Measurements from ENCODE around the gene PPM1F. TPM values are rescaled to one million over a fixed set of nuclear protein-coding genes. Genes with fewer than 3 reads are reported as not detected.
A peak's percentile ranks its signal among the peaks of the same experiment; 100 is the strongest.

Gene PPM1F
- total RNA-seq, 1 donor from 2014 or later: 51.0 TPM

GRCh38 chr22:21948824-21949568 is 3.7 kb downstream of the PPM1F start:
- ATAC-seq (no peak), DNase-seq (no peak)
- H3K36me3 ChIP-seq: peaks cover 21% of the 10 kb centered on the region
- no peak overlapping the region for H3K4me3 ChIP-seq
- H3K9me3 ChIP-seq: no peaks in the 10 kb centered on the region
- intact Hi-C loops (cut with DNase I): no loop called here
- TF ChIP-seq, protein P1, sequence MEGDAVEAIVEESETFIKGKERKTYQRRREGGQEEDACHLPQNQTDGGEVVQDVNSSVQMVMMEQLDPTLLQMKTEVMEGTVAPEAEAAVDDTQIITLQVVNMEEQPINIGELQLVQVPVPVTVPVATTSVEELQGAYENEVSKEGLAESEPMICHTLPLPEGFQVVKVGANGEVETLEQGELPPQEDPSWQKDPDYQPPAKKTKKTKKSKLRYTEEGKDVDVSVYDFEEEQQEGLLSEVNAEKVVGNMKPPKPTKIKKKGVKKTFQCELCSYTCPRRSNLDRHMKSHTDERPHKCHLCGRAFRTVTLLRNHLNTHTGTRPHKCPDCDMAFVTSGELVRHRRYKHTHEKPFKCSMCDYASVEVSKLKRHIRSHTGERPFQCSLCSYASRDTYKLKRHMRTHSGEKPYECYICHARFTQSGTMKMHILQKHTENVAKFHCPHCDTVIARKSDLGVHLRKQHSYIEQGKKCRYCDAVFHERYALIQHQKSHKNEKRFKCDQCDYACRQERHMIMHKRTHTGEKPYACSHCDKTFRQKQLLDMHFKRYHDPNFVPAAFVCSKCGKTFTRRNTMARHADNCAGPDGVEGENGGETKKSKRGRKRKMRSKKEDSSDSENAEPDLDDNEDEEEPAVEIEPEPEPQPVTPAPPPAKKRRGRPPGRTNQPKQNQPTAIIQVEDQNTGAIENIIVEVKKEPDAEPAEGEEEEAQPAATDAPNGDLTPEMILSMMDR (IDR thresholded peaks at IDR 0.05): no peak
- peak overlapping the region; percentile 94 for H3K27ac ChIP-seq
- peaks cover 82% of the 10 kb centered on the region for H3K4me1 ChIP-seq
- H3K27me3 ChIP-seq (ENCODE audit: low read depth): no peaks in the 10 kb centered on the region

- intact Hi-C loops (cut with DNase I): no loop called here
- Histone ChIP-seq H3K27me3 (ENCODE audit: low read depth) (no peaks in the 10 kb centered on the region), H3K27ac (peak overlapping the region; percentile 94), H3K9me3 (no peaks in the 10 kb centered on the region), H3K36me3 (peaks cover 21% of the 10 kb centered on the region), H3K4me3 (no peak overlapping the region), H3K4me1 (peaks cover 88% of the 10 kb centered on the region)
- no peak for DNase-seq
- TF ChIP-seq, protein P1 (IDR thresholded peaks at IDR 0.05): no peak
- no peak for ATAC-seq
Observed at GRCh38 chr22:21948390-21948789, 4.3 kb downstream of the PPM1F start.

- Histone ChIP-seq H3K4me3 (no peak overlapping the region), H3K36me3 (peaks cover 21% of the 10 kb centered on the region), H3K27ac (peak overlapping the region; percentile 94), H3K4me1 (peaks cover 93% of the 10 kb centered on the region), H3K27me3 (ENCODE audit: low read depth) (no peaks in the 10 kb centered on the region), H3K9me3 (no peaks in the 10 kb centered on the region)
- intact Hi-C loops (cut with DNase I): no loop called here
- DNase-seq (no peak), ATAC-seq (no peak)
- TF ChIP-seq, protein P1 (IDR thresholded peaks at IDR 0.05): peak; percentile 41
Observed at GRCh38 chr22:21947040-21948014, 5.3 kb downstream of the PPM1F start.

- TF ChIP-seq, protein P1 (IDR thresholded peaks at IDR 0.05): no peak
- no peak for ATAC-seq
- Histone ChIP-seq H3K27ac (peak overlapping the region; percentile 94), H3K9me3 (no peaks in the 10 kb centered on the region), H3K27me3 (ENCODE audit: low read depth) (no peaks in the 10 kb centered on the region), H3K36me3 (peaks cover 27% of the 10 kb centered on the region), H3K4me1 (peaks cover 94% of the 10 kb centered on the region), H3K4me3 (no peak overlapping the region)
- no peak for DNase-seq
- intact Hi-C loops (cut with DNase I): no loop called here
Observed at GRCh38 chr22:21946262-21946925, 6.3 kb downstream of the PPM1F start.

Data from lower lobe of right lung (tissue), 2 donors.